GM12878 (cell line): ENCODE measurements around the gene PGAP3.

Source experiments
- EZH2 ChIP-seq: IDR thresholded peaks from 2 replicates; pipeline ENCODE4 v1.6.1; 2012; ENCODE audit warnings: low read depth, mild to moderate bottlenecking, control low read depth, inconsistent platforms, low read length, borderline replicate concordance; ENCODE audit not compliant: control insufficient read depth
- TF ChIP-seq, protein P1 (sequence below): IDR thresholded peaks from 2 replicates; pipeline ENCODE4 v1.6.1; 2011; ENCODE audit warnings: mild to moderate bottlenecking, low read depth, low read length, moderate library complexity; ENCODE audit not compliant: insufficient replicate concordance

DNA sequence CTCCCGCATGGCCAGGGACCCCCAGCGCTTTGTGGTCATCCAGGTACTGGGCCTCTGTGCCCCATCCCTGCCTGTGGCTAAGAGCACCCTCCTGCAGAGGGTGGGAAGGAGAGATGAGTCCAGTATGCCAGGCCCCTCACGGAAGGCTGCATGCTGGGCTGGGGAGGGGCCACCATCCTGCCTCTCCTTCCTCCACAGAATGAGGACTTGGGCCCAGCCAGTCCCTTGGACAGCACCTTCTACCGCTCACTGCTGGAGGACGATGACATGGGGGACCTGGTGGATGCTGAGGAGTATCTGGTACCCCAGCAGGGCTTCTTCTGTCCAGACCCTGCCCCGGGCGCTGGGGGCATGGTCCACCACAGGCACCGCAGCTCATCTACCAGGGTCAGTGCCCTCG is 38.8 kb upstream of the PGAP3 start:
- no peak for TF ChIP-seq EZH2
- TF ChIP-seq, protein P1, sequence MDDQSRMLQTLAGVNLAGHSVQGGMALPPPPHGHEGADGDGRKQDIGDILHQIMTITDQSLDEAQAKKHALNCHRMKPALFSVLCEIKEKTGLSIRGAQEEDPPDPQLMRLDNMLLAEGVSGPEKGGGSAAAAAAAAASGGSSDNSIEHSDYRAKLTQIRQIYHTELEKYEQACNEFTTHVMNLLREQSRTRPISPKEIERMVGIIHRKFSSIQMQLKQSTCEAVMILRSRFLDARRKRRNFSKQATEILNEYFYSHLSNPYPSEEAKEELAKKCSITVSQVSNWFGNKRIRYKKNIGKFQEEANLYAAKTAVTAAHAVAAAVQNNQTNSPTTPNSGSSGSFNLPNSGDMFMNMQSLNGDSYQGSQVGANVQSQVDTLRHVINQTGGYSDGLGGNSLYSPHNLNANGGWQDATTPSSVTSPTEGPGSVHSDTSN, result no peak
